Suppressor macrophage (primary cell): Measurements from ENCODE around the gene RHOA.
A peak's percentile ranks its signal among the peaks of the same experiment; 100 is the strongest.

Experiments used
- DNase-seq, 4 experiments: peaks; one replicate each; pipeline ENCODE4 v3.0.0-alpha.2; 2020 to 2022

Gene RHOA

DNA sequence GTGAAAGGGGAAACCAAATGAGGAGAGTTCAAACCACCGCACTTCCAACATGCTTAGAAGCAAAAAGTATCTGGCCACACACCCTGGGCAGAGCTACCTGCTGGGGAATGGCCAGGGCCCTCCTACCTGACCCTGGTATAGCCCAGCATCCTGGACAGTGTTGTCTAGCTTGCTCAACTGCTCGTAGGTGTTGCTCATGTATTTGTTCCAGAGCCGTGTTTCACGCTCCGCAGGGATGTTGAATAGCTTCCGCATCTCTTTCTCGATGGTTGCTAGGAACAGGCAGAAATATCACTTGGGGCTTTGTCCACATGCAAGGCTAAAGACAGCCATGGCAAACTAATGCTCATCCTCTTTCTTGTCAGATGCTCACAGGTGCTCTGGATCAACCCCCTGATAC lies 87.0 kb downstream of the RHOA start:
- no peak for DNase-seq

DNA sequence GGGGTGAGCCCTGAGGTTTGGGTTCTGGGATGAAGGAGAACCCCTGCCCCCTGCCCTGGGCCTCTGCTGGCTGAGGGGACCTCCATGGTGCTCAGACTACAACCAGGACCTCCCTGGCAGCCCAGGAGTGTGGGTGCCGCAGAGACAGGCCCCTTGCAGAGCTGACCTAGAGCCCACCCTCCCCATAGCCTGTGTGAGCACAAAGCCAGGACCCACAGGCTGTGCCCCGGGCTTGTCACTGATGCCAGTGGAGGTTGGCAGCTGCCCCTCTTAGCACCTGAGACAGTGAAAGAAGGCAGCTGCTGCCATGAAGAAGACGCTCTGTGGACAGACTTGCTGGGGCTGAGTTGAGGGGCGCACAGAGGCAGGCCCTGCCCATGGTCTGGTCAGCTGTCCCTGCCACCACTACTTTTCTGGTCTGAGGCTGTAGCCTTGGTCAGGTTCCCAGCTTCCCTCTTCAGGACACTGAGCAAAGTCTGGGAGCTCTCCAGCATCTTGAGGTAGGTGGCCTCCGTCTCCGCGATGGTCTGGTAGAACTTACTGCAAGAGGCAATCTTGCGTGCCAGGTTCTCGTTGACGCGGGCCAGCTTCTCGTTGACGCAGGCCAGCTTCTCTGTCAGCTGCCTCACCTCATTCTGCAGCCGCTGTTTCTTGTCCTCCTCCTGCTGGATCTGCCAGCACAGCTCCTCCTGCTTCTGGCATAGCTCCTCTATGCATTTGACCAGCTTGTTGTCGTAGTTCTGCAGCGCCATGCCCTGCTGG lies 94.9 kb downstream of the RHOA start:
- DNase-seq, result no peak

DNA sequence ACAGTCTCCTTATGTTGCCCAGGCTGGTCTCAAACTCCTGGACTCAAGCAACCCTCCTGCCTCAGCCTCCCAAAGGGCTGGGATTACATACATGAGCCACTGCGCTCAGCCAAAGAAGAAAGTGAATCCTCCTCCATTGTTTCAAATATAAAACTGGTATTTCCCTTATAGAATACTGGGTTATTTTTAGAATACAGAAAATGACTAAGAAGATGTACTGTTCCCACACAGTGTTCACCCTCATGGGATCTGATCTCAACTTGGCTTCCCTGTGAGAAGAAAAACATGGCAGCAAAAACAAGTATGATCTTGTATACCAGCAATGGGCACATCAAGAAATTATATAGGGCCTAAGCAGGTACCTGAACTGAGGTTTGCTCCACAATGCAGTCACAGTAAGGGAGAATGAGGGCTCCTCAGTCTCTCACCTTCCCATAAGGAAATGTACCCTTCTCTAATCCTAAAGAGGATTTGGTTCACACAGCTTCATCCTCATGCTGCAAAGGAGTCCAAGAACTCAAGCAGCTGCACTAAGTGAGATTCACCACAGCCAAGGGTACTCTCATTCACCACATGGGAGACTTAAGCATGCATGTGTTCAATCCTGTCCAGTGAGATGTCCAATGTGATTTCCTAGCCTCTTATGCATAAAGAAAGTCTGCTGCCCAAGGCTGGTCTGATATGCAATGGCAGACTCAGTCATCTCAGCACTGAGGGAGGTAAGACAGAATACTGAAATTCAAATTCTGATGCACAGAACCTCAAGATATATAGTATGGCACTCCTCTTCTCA lies 97.7 kb downstream of the RHOA start:
- peak; percentile 19 to 80 (median 58) for DNase-seq

DNA sequence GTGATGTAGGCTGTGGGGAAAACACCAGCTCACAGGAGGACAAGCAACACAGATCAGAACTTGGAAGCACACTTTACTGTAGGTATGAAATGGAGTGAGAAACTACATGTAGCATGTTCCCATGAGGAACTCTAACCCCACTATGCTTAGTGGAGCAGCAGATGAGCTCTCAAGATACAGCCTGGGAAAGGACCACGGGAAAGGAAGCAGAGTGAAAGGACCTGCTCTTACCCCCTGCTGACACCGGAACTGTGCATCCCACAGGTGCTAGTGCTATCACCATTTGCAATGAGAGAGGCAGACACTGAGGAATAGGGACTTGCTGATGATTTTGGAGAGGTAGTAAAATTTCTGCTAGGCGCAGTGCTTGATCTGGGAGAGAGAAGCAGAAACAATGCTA lies 100.5 kb downstream of the RHOA start:
- no peak for DNase-seq

DNA sequence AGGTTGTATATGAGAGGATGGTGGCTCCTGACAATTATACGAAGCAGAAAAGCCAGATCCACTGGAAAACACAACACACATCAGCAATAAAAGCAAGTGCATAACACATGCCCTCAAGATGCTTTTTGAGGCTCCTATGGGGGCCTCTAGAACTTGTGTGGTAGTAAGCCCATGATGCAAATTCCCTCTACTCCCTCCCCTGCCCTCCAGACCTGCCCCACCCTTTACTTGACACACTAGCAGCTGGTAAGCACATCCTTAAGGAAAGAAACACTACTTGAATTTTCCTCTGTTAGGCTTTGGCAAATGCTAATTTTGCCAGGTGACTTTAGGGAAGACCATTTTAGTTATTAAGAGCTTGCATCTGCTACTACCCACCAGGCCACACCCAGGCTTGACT lies 101.1 kb downstream of the RHOA start:
- no peak for DNase-seq
